ENCODE data around the gene IDS. TPM values are rescaled to one million over a fixed set of nuclear protein-coding genes. Genes with fewer than 3 reads are reported as not detected.

The IDS gene
- total RNA-seq, 2 donors from 2014 or later, result 91.1 to 93.1 TPM

DNA sequence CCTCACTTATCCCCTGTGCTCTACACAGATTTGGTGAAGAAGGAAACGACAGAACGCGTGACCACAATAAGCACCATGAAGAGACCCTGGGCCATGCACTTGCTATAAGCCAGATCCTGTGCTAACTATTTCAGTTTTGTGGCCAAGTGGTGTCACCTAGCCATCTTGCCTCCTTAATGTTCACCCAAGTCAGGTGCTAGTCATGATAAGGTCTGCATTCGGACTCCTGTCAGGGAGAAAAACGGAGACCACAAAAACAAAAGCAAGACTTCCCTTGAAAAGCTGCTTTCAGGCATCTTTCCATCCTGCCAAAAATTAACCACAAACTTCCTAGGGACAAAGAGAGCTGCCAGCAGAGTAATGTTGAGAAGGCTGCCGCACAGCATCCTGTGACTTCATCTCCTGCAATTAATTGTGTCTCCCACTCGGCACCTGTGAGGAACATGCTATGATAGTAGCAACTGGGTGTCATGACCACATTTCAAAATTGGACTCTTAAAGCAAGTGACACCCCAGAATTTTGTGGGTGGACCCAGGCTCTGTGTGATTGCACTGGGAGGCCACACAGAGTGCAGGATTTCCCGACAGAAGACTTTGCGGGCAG, 8.8 kb upstream of the IDS start:
- no peaks in the 10 kb centered on the region for H3K4me1 ChIP-seq
- no peak overlapping the region for H3K4me3 ChIP-seq
- no peak for DNase-seq (ENCODE audit: low spot score)
- no peaks in the 10 kb centered on the region for H3K9me3 ChIP-seq
- no peak overlapping the region for H3K27ac ChIP-seq
- H3K27me3 ChIP-seq, result no peaks in the 10 kb centered on the region
- no peaks in the 10 kb centered on the region for H3K36me3 ChIP-seq
- TF ChIP-seq, protein P1, sequence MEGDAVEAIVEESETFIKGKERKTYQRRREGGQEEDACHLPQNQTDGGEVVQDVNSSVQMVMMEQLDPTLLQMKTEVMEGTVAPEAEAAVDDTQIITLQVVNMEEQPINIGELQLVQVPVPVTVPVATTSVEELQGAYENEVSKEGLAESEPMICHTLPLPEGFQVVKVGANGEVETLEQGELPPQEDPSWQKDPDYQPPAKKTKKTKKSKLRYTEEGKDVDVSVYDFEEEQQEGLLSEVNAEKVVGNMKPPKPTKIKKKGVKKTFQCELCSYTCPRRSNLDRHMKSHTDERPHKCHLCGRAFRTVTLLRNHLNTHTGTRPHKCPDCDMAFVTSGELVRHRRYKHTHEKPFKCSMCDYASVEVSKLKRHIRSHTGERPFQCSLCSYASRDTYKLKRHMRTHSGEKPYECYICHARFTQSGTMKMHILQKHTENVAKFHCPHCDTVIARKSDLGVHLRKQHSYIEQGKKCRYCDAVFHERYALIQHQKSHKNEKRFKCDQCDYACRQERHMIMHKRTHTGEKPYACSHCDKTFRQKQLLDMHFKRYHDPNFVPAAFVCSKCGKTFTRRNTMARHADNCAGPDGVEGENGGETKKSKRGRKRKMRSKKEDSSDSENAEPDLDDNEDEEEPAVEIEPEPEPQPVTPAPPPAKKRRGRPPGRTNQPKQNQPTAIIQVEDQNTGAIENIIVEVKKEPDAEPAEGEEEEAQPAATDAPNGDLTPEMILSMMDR (IDR thresholded peaks at IDR 0.05), result no peak

DNA sequence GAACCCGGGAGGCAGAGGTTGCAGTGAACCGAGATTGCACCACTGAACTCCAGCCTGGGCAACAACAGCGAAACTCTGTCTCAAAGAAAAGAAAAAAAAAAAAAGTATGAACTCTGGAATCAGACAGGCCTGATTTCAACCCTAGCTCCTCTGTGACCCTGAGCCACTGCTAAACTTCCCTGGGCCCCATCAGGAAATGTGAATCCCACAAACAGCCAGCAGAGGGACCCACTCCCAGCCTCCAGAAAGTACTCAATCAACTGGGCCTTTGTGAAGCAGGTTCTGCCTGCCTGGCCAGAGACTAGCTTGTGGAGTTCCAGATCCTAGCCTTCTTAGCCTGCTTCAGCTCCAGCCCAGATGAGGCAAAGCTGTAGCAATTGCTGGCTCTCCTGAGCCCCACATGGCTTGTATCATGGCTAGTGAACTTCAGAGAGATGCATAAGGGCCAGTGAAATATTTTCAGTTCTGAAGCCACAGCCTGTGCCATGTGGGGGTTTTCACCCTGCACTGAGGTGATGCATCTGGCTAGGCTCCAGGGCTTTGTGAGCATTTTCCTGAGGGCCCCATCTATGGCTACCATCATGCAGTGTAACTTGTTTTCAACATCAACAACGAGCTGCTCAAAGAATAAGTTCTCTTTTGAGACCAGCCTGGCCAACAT, 7.2 kb upstream of the IDS start:
- peak; percentile 67 for DNase-seq (ENCODE audit: low spot score)
- Histone ChIP-seq H3K27ac (no peak overlapping the region), H3K27me3 (no peaks in the 10 kb centered on the region), H3K4me1 (no peaks in the 10 kb centered on the region), H3K4me3 (no peak overlapping the region), H3K9me3 (no peaks in the 10 kb centered on the region), H3K36me3 (no peaks in the 10 kb centered on the region)
- TF ChIP-seq, protein P1 (IDR thresholded peaks at IDR 0.05), result peak; percentile 27 to 67

DNA sequence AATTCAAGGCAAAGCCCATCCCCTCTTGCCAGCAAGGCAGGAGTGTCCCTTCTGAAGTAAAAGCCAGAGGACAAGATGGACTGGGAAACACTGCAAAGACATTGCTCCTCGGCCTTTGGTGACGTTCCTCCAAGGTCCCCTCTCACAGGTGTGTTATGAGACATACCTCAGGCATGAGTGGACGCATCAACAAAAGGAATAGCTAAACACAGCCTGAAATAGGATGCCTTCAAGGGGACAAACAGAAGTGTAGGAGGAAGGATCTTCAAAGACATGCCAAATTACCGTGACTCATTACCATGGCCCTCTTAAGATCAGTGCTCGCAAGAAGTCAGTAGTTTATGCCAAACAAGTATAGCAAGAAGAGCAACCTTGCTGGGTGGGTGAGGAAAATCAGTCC, 6.0 kb upstream of the IDS start:
- no peaks in the 10 kb centered on the region for H3K36me3 ChIP-seq
- TF ChIP-seq, protein P1 (IDR thresholded peaks at IDR 0.05), result no peak
- no peaks in the 10 kb centered on the region for H3K9me3 ChIP-seq
- no peaks in the 10 kb centered on the region for H3K27me3 ChIP-seq
- H3K4me1 ChIP-seq, result no peaks in the 10 kb centered on the region
- no peak for DNase-seq (ENCODE audit: low spot score)
- no peak overlapping the region for H3K4me3 ChIP-seq
- no peak overlapping the region for H3K27ac ChIP-seq

DNA sequence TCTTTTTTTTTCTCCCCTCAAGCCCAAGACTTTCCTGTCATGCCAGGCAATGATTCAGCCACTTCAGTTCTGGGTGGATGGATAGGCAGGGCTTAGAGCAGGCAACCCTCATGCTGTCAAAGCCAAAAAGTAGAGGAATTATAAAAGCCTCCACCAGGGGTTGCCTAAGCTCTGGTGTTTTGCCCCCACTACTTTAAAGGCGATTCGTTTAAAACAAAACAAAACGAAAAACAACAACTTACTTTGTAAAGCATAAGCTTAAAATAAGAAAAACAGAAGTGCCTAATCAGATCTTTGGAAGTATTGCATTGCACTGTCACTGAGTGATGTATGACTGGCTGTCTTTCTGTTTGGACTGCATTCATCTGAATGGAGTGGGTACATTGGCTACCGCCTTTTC, 5.3 kb upstream of the IDS start:
- H3K4me3 ChIP-seq, result no peak overlapping the region

DNA sequence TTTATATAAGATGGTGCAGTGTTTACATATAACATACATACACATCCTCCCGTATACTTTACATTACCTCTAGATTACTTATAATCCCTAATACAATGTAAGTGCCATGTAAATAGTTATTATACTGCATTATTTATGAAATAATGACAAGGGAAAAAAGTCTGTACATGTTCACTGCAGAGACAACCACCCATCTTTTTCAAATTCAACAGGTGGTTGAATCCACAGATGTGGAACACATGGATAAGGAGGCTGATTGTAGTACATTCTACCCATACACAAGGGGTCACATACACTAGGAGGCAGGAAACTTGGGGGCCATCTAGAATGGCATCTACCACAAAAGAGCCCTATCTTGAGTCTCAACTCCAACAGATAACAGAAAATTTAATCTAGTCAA, 3.4 kb upstream of the IDS start:
- no peak for DNase-seq (ENCODE audit: low spot score)

More for the DNA sequence above, 5.3 kb upstream of the IDS start:
- Histone ChIP-seq H3K9me3 (no peaks in the 10 kb centered on the region), H3K4me1 (peaks cover 0 to 4% of the 10 kb centered on the region in 2 donors), H3K36me3 (no peaks in the 10 kb centered on the region), H3K27me3 (no peaks in the 10 kb centered on the region), H3K27ac (no peak overlapping the region)
- DNase-seq (ENCODE audit: low spot score), result no peak
- TF ChIP-seq, protein P1 (IDR thresholded peaks at IDR 0.05), result no peak

More for the DNA sequence above, 3.4 kb upstream of the IDS start:
- Histone ChIP-seq H3K36me3 (no peaks in the 10 kb centered on the region), H3K4me1 (peaks cover 0 to 5% of the 10 kb centered on the region in 2 donors), H3K27ac (no peak overlapping the region), H3K9me3 (no peaks in the 10 kb centered on the region), H3K27me3 (no peaks in the 10 kb centered on the region), H3K4me3 (no peak overlapping the region)
- TF ChIP-seq, protein P1 (IDR thresholded peaks at IDR 0.05), result no peak

Data from right atrium auricular region (tissue), 2 donors.